ENCODE results near the gene MYLIP.

The MYLIP gene

DNA sequence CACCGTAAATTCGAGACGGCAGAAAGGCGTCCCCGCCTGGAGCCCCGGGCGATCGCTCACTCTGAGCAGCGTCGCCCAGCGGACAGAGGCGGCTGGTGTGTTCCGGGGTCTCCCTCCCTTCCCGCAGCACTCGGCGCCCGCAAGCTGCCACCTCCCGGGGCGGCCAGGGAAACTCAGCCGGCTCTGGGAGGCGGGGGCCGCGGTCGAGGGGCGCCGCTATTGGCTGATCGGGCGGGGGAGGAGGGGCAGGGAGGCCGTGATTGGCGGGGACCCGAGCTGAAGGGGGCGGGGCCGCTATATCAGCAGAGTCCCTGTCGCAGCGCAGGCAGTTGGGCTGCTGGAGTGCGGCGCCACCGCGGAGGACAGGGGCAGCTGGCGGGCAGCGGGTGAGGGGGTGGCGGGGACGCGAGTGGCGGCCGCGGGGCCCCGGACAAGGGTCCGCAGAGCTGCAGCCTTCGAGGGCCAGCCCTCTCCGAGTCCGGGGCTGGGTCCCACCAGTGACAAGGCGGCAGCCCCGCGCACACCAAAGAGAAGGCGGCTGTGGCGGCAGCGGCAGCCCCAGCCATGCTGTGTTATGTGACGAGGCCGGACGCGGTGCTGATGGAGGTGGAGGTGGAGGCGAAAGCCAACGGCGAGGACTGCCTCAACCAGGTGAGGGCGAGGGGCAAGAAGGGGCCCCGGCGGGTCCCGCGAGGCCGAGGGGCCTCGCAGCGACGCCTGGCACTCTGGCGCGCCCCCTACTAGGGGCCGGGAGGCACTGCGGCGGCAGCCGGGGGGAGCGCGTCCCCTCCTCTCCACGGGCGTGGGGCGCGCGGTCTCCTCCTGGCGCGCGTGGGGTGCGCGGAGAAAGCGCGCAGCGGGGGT lies at the start of gene MYLIP:
Gene MYLIP (plus strand): TSS at position 328 of the 864 bp plus-strand sequence. CDS start 237 bp downstream, at position 565.
- DNase-seq = peak; percentile 96 to 97

DNA sequence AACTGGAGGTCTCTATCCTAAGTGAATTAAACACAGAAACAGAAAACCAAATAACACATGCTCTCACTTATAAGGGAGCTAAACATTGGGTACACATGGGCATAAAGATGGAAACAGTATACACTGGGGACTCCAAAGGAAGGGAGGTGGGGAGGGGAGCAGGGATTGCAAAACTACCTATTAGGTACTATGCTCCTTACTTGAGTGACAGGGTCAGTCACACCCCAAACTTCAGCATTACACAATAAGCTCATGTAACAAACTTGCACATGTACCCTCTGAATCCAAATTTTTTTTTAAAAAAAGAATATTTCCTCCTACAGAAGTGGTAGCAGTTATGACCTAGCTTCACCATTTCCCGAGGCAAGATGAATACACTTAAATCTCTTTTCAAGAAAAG lies 49.5 kb upstream of the MYLIP start:
- no peak for DNase-seq

- no peak for DNase-seq
Measured at GRCh38 chr6:16080204-16080603, 48.7 kb upstream of the MYLIP start.

DNA sequence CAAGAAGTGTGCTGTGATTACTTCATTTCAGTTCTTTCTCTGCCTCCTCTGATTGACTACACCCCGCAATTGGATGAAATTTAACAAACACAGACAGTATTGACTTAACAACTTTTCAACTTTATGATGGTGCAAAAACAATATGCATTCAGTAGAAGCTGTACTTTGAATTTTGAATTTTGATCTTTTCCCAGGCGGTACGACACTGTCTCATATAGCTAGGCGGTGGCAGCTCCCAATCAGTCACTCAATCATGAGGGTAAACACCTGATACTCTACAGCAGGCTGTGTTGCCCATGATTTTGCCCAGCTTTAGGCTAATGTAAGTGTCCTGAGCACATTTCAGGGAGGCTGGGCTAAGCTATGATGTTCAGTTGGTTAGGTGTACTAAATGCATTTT lies 47.6 kb upstream of the MYLIP start:
- no peak for DNase-seq

DNA sequence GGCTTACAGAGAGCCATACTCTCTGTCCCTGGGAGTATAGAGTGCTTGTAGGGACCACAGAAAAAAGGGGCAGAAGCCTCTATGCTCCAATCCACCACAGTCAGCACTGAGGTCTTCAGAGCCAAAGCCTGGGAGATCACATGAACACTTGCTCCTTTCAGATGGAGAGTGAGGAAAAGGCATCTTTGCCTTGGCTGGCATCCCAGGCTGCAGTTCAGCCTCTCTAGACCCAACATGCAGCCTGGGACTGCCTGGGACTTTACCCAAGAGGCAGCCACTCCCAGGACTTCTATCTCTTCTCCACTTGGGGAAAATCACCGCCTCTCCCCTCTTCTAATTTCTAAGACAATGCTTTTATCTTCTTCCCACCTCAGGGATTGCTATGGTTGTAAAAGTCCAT lies 46.5 kb upstream of the MYLIP start:
- no peak for DNase-seq

DNA sequence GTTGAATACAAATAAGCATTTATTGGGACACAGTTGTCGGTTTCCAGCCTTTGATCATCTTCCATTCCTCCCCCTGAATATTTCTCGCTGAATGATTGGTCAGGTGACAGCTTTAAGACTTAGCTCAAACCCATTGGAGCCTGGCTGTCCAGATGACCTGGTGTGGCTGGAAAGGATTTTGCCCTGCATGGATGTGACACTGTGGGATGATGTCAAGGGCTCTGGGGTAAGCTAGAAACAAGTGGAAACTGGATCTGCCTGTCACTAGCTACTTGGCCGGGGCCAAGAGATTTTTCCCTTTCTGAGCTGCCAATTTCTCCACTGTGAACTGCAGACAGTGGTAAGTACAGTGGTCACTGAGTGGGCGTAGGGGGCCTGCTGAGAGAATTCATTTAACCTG lies 41.9 kb upstream of the MYLIP start:
- DNase-seq = no peak

DNA sequence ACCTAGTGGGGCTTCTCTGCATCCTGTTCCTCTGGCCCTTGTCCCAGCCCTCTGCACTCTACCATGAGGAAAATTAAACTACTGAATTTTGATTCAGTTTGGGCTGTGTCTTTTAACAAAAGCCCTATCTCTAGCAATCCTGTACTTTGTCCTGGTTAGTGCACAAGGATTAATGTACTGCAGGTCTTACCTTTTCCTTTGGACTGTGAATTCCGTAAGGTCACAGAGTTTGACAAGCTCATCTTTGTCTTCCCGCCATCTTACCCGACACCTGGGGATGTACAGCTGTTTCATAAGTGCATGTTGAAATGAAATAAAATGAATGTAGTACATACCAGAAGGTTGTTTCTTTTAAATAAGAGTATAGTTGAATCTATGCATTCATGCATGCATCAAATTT lies 41.5 kb upstream of the MYLIP start:
- DNase-seq = no peak

DNA sequence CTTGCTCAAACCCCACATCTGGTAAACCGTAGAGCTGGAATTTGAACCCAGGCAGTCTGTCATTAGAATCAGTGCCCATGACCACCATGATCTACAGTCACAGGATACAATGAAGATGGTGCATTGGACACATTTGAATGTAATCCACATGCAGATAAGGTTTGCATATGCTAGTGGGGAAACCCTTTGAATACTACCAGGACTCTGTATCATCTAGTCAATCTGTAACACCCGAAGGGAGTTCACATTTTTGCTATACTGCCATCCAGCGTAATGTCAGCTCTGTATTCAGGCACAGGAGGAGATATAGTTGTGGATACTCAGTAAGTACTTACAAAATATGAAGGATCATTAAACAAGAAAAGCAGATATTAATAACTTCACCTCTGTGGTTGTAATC lies 40.5 kb upstream of the MYLIP start:
- DNase-seq = no peak

DNA sequence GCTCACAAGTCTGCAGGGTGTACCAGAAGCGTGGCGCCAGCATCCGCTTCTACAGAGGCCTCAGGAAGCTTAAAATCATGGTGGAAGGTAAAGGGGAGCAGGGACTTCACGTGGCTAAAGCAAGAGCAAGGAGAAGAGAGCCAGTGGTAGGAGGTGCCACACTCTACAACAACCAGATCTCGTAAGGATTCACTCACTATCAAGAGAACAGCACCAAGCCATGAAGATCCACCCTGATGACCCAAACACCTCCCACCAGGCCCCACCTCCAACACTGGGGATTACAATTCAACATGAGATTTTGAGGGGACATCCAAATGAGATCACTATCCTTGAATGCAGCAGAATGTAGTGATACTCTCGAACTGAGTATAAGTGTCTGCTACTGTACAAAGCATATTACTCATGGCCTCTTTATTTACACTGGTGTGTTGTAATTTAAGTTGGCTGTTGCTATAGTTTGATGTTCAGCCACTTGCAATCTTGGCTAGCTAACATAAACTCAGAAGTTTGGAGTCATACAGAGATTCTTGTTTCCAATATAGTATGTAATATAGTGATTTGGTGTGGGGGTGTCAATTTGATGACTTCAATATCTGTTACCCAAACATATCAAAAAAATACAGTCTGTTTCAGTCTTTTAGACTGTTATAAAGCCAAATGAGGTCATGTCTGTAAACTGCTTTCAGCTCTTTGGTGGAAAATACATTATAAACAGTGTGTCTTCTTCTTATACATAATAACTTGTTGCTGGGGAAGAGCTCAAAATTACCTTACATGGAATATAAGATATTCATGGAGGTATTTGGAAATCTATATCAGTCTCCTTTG lies 39.4 kb upstream of the MYLIP start:
- no peak for DNase-seq

DNA sequence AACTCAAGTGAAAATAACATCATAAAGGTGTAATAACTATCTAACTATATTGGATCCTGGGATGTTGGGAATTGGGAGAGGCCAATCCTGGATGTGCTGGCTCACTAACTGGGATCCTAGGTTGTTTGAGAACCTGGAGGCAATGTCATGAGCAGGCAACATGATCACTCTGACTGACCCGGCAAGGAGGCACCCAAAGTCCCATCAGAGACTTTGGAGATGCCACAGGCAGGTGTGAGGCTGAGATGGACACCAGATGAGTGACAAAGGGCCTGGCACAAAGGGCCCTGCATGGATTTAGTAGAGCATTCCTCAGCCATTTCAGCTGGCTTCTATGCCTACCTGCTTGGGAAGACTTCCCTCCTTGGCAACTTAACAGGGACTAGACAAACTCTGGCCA lies 38.4 kb upstream of the MYLIP start:
- DNase-seq = no peak

DNA sequence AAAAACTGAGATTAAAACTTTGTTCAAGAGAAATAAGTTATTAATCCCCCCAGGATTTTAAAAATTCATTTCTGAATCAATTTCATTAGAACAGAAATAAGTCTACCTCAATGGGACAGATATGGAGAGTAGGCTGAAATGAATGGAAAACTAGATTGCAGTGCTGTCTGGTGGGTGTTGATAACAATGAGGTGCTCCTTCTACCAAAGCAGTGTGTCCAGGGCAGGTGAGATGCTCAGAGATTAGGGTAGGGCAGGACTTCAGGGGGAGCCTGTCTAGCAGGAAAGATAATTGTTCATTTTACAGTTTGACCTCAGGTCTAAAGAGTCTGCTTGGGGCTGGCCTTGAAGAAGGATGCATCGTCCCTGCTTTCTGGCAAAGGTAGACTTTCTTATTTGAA lies 38.0 kb upstream of the MYLIP start:
- no peak for DNase-seq

DNA sequence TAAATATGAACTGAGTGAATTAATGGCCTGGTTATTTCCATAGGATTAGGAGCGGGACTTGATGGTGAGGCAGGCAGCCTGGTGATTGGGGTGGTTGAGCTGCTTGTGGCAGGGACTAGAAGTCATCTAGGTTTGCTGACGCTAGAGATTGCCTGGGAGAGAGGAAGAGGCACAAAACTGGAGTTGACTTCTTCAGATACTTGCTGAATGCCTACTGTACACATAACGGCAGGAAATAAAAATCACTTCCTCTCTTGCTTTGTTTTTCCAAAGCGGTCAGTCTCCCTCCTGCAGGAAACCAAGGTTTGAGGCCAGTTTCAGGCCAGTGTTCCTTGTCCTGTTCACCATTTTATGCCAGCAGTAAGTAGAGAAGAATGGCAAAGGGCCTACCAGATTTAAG lies 36.7 kb upstream of the MYLIP start:
- DNase-seq = no peak

- DNase-seq = no peak
Measured at GRCh38 chr6:16092990-16093389, 35.9 kb upstream of the MYLIP start.

DNA sequence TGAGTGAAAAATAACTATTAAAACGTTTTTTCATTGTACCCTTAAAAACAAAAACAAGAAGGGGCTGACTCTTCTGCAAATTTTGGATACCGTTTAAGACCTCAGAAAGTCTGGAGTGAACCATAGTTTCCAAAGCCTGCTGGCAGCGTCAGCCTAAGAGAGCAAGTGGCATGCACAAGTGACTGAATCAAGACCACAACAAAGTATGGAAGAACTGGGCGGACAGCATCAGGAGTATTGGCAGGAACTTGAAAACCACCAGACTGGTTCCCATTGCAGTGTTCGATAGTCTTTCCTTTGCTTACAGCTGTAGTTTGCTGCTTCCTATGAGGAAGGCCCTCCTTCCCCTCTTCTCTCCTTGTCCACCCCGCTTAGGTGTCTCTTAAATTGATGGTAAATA lies 33.7 kb upstream of the MYLIP start:
- no peak for DNase-seq

DNA sequence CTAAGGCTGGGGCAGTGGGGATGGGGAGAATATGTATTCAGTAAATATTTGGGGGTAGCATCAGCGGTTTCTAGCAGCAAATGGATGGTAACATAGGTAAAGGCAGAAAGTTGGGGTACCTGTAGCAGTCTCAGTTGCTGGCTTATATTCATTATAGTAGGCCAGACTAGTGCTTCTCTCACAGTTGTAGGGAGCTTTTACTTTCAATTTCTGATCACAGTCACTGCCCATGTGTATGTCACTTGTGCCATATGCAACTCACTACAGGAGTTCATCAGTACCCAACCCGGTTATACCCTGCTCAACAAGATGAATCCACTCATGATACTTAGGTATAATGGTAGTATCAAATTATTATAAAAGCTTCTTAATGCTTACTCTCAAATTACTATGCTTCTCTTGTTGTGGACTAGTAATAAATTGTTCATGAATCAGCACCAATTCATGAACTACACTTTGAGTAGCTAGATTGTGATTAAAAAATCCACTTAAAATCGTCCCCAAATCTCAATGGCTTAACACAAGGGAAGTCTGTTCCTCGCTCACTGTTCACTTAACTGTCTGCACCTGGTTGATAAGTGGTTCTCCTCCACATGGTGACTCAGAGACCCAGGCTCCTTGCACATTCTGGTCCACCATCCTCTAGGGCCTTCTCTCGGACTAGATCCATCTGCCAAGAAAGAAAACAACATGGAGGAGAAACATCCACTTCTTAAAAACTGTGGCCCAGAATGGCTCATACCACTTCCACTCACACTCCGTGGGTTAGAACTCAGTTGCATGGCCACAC lies 31.3 kb upstream of the MYLIP start:
- no peak for DNase-seq

- no peak for DNase-seq
Measured at GRCh38 chr6:16098211-16098610, 30.7 kb upstream of the MYLIP start.

- DNase-seq = no peak
Measured at GRCh38 chr6:16102208-16102607, 26.7 kb upstream of the MYLIP start.

- DNase-seq = no peak
Measured at GRCh38 chr6:16103722-16104121, 25.2 kb upstream of the MYLIP start.

DNA sequence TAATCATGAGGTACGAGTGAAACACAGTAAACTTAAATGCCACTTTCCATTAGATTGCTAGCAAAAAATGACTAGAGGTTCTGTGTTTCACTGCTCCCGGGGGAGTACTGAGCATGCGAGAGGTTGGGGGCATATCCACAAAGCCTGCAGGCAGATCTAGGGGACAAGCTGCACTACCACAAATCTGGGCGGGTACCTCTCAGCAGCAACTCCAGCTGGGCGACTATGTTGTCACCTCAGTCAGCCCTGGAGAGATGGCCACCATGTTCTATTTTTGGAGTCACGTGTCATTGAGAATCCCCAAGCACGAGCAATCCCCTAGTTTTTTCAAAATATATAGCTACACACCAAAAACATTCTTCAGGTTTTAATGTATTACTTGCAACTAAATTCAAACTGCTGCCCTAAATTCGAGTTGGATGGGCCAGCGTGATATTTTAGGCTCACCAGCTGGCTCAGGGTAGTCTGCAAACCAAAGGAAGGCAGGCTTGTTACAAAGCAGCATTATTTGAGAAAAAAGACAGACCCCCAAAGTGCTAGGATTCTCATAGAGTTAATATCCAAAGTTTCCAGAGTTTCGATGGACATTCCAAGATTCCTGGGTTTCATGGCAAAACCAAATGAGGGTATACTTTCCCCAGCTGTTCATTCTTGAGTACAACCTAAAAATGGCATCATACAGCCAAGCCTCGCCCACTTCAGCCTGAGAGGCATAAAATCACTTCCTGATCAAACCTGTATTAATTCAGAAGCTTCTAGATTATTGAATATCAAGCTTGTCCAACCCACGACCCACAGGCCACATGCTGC lies 24.1 kb upstream of the MYLIP start:
- DNase-seq = no peak

DNA sequence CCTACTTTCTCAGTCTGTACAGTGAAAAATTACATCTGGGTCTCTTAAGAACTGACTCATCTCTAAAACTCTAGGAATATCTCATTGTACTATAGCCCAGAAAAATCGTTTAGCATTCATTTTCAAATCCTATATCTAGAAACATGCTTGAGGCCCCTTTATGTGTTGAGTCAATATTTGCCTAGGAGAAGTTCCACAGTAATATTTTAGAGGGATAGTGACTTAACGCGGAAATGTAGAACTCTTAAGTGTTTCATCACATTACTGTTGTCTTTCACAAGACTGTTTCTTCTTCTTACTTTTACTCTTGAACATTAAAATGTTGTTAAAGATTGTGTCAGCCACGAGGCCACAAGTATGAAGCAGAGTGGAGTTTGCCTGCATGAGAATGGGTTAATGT lies 23.0 kb upstream of the MYLIP start:
- no peak for DNase-seq

DNA sequence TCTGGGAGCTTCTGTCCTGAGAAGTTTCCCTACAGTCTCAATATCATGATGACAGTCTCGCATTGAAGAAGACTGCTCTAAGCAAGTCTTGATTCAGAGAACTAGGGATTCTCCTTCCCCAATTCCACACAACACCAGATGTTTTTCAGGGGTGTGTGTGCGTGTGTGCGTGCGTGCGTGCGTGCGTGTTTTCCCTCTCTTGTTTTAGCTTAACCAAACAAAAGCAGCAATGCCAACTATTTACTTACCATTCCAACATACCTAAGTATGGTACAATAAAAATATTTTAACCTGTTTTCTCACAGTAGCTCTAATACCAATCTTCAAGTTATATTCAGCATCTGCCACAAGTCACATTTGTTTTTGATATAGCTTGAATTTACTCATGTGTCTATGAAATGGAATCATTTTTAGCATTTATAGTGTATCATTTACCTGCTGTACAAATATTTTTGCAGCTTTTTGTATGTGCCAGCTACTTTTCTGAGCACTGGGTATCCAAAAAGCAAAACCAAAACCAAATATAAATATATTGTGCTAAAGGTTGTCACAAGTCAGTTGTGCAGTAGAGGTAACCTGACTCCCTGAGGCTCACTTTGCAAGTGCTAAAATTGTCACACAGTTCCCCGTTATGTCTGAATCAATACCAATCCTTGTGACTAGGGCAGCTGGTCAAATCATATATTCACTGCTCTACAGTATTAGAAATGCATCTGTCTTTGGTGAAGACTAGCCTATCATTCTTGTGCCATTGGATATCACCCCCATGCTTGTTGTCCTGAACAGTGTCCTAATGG lies 21.7 kb upstream of the MYLIP start:
- DNase-seq = no peak

- DNase-seq = no peak
Measured at GRCh38 chr6:16108419-16108818, 20.5 kb upstream of the MYLIP start.
